Loucy (cell line): ENCODE data around the gene ARHGAP32.

Experiments
- CTCF ChIP-seq: fragments of 200-600 bp; sonication (generic); conservative IDR thresholded peaks from 2 replicates; pipeline ENCODE4 v1.5.1; 2014; ENCODE audit warnings: mild to moderate bottlenecking, antibody characterized with exemption, low read length
- EZH2phosphoT487 ChIP-seq: fragments of 200-600 bp; IDR thresholded peaks from 2 replicates; pipeline ENCODE4 v1.6.1; 2018; ENCODE audit warnings: antibody characterized with exemption, mild to moderate bottlenecking, moderate library complexity, borderline replicate concordance

- no peak for TF ChIP-seq EZH2phosphoT487
- no peak for TF ChIP-seq CTCF
Measured at GRCh38 chr11:129143335-129143734, 48.8 kb downstream of the ARHGAP32 start.
